A673 (cell line): ENCODE measurements around the gene EIF4ENIF1. TPM values are rescaled to one million over a fixed set of nuclear protein-coding genes. Genes with fewer than 3 reads are reported as not detected.
A peak's percentile ranks its signal among the peaks of the same experiment; 100 is the strongest.

ENCODE experiments used
- Bru-seq: library from RNA; stranded (reverse); fragments of 400-500 nt; gene quantifications from one replicate; lab custom pipeline; 2021; lab: Mats Ljungman, UMichigan
- BruChase-seq, 2 experiments: library from RNA; stranded (reverse); fragments of 400-500 nt; gene quantifications; one replicate each; lab custom pipeline; 2021; lab: Mats Ljungman, UMichigan
- BruUV-seq: library from RNA; stranded (reverse); fragments of 400-500 nt; replicated peaks from 2 replicates; lab custom pipeline; 2021; lab: Mats Ljungman, UMichigan
- CTCF ChIA-PET: fragments of 300-600 bp; sonication (Branson Sonifier 250); formaldehyde crosslinking; loops from one replicate; lab custom pipeline; 2022; ENCODE audit warnings: antibody characterized with exemption; lab: Charles Lee
- POLR2A ChIA-PET: fragments of 300-600 bp; sonication (Branson Sonifier 250); formaldehyde crosslinking; loops from one replicate; lab custom pipeline; 2022; ENCODE audit warnings: antibody characterized with exemption; ENCODE audit not compliant: low non-redundant PET; lab: Charles Lee
- DNase-seq: peaks from one replicate; pipeline ENCODE4 v3.0.0-alpha.2; 2015; ENCODE audit warnings: low spot score
- H3K27ac ChIP-seq: fragments of 200-600 bp; sonication (generic); 2 replicates; pipeline ENCODE4 v1.5.1; 2016; ENCODE audit warnings: mixed run types, low read depth, mild to moderate bottlenecking, mixed read lengths, antibody characterized with exemption, low read length; ENCODE audit not compliant: poor library complexity, severe bottlenecking
- H3K27me3 ChIP-seq: fragments of 200-600 bp; sonication (generic); replicated peaks from 2 replicates; pipeline ENCODE4 v1.6.1; 2017; ENCODE audit warnings: mixed run types, low read depth, mild to moderate bottlenecking, mixed read lengths, antibody characterized with exemption, low read length; ENCODE audit not compliant: insufficient read depth, poor library complexity
- H3K36me3 ChIP-seq: fragments of 200-600 bp; sonication (generic); 2 replicates; pipeline ENCODE4 v1.6.1; 2016; ENCODE audit warnings: mixed run types, mild to moderate bottlenecking, mixed read lengths, antibody characterized with exemption, low read length; ENCODE audit not compliant: insufficient read depth, poor library complexity, severe bottlenecking
- H3K4me1 ChIP-seq: fragments of 200-600 bp; sonication (generic); 2 replicates; pipeline ENCODE4 v1.6.1; 2017; ENCODE audit warnings: mixed run types, mild to moderate bottlenecking, mixed read lengths, antibody characterized with exemption, low read length; ENCODE audit not compliant: insufficient read depth, poor library complexity, severe bottlenecking
- H3K4me3 ChIP-seq: fragments of 200-600 bp; sonication (generic); 2 replicates; pipeline ENCODE4 v1.5.1; 2016; ENCODE audit warnings: low read depth, mixed run types, mild to moderate bottlenecking, mixed read lengths, low read length; ENCODE audit not compliant: poor library complexity, severe bottlenecking
- H3K9me3 ChIP-seq: fragments of 200-600 bp; sonication (generic); 2 replicates; pipeline ENCODE4 v1.6.1; 2016; ENCODE audit warnings: mixed run types, low read depth, mild to moderate bottlenecking, mixed read lengths, antibody characterized with exemption, low read length; ENCODE audit not compliant: poor library complexity, severe bottlenecking
- CTCF ChIP-seq: fragments of 300-800, 200-600 bp; sonication (generic); conservative IDR thresholded peaks from 2 replicates; pipeline ENCODE4 v1.5.1; 2017; ENCODE audit warnings: low read depth, mild to moderate bottlenecking, antibody characterized with exemption, low read length, moderate library complexity, mixed read lengths
- EZH2 ChIP-seq: fragments of 200-600 bp; sonication (generic); IDR thresholded peaks from 2 replicates; pipeline ENCODE4 v1.6.1; 2017; ENCODE audit warnings: borderline replicate concordance, low read depth, mild to moderate bottlenecking, mixed read lengths, antibody characterized with exemption, low read length; ENCODE audit not compliant: poor library complexity, severe bottlenecking
- intact Hi-C: fragments of 100-400 bp; cut with micrococcal nuclease; formaldehyde crosslinking; loops from one replicate; pipeline ENCODE4 v1.10.0; 2022; ENCODE audit not compliant: unreplicated experiment
- long read RNA-seq: library from polyadenylated mRNA; stranded (forward); transcript quantifications from one replicate; pipeline ENCODE4 v2.0.0, GENCODE V29; 2022
- total RNA-seq: library from RNA; stranded (reverse); gene quantifications from 2 replicates; pipeline ENCODE4 v1.2.3, GENCODE V29; 2021

Gene EIF4ENIF1, protein sequence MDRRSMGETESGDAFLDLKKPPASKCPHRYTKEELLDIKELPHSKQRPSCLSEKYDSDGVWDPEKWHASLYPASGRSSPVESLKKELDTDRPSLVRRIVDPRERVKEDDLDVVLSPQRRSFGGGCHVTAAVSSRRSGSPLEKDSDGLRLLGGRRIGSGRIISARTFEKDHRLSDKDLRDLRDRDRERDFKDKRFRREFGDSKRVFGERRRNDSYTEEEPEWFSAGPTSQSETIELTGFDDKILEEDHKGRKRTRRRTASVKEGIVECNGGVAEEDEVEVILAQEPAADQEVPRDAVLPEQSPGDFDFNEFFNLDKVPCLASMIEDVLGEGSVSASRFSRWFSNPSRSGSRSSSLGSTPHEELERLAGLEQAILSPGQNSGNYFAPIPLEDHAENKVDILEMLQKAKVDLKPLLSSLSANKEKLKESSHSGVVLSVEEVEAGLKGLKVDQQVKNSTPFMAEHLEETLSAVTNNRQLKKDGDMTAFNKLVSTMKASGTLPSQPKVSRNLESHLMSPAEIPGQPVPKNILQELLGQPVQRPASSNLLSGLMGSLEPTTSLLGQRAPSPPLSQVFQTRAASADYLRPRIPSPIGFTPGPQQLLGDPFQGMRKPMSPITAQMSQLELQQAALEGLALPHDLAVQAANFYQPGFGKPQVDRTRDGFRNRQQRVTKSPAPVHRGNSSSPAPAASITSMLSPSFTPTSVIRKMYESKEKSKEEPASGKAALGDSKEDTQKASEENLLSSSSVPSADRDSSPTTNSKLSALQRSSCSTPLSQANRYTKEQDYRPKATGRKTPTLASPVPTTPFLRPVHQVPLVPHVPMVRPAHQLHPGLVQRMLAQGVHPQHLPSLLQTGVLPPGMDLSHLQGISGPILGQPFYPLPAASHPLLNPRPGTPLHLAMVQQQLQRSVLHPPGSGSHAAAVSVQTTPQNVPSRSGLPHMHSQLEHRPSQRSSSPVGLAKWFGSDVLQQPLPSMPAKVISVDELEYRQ
- total RNA-seq, result 47.7 and 55.5 TPM in 2 replicates
- Bru-seq, nascent RNA, result percentile 79 among the genes with signal in this experiment
- BruChase-seq, experiment 1, labeled RNA remaining after a 2-hour chase, result percentile 76 among the genes with signal in this experiment
- BruChase-seq, experiment 2, labeled RNA remaining after a 6-hour chase, result percentile 77 among the genes with signal in this experiment
- long read RNA-seq, transcript EIF4ENIF1-201 (19 exons, 3,544 nt), result major isoform, 21 of 79 reads
- long read RNA-seq, partial matches to known transcripts, result 28 of 79 reads
- long read RNA-seq, other reads (novel, unspliced or antisense), result 29 of 79 reads

DNA sequence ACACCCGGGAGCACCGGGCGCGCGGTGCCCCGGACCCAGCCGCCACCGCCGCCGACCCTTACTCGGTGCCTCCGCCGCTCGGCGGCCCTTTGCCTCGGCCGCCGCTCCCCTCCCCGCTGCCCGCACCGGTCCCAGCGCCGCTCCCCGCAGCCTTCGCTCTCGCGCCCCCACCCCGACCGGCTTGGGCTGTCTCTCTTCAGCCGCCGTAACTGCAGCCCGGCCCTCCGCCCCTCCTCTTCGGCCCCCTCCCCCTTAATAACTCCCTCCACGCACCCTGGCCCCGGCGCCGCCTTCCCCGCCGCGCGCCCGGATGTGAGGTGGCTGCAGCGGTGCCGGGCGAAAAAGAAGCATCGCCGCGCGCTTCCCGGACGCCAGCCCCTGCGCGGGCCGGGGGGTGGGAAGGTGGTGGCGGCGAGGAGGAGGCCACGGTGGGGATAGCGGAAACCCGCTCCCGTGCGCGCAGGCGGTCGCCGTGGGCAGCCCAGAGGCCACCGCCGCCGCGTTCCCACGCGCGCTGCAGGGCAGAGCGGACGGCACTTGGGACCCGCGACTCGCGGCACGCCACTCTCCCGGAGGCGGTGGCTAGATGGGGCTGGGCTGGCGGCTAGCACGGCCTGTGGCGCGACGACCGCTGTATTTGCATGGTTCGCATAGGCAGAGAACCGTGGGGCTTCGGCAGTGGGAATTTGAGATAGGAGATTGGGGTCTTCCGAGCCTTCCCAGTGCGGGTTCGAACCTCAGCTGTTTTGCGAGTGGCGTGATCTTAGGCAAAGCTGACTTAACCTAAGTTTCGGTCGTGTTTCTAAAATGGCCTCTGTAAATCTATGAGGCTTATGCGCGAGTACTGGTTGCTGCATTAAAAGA is at the start of gene EIF4ENIF1:
EIF4ENIF1 (minus strand) TSS at position 211 of the 864 bp plus-strand sequence. CDS start 1,124 bp downstream, outside the sequence.
- ChIA-PET POLR2A (no interaction called here), CTCF (interaction anchor here (0.5 to 0.6 kb wide), 2 partner anchors 11 to 103 kb away, joined by 3 to 5 read pairs; no protein-coding TSS in a partner anchor)
- Histone ChIP-seq H3K4me1 (peaks cover 10% of the 10 kb centered on the region), H3K27ac (peak within 1 kb of the TSS; percentile 98), H3K9me3 (no peaks in the 10 kb centered on the region), H3K36me3 (peaks cover 25% of the 10 kb centered on the region), H3K27me3 (no peaks in the 10 kb centered on the region), H3K4me3 (peak within 1 kb of the TSS; percentile 73)
- no TSS peak for BruUV-seq
- TF ChIP-seq EZH2, result no peak
- no peak for TF ChIP-seq CTCF
- intact Hi-C loops, result no loop called here
- DNase-seq, result peak; percentile 94

DNA sequence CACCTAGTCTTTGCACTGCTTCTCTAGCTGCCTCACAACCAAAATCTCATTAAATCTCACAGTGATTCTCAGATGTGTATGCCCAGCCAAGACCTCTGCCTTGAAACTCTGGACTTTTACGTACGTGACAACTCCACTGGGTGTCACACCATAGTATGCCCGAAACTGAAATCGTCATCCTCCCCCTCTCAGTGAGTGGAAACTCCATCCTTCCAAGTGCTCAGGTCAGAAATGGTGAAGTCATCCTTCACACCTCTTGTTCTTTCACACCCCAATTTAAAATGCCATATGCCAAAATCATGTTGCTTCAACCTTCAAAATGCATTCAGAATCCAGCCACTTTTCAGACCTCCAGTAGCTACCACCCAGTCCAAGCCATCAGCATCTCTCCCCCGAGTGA is 49.2 kb upstream of the EIF4ENIF1 start:
- ChIA-PET CTCF (no interaction called here), POLR2A (no interaction called here)
- Histone ChIP-seq H3K4me1 (no peaks in the 10 kb centered on the region), H3K27me3 (no peaks in the 10 kb centered on the region), H3K27ac (no peak overlapping the region), H3K36me3 (no peaks in the 10 kb centered on the region), H3K9me3 (no peaks in the 10 kb centered on the region), H3K4me3 (no peak overlapping the region)
- DNase-seq, result no peak
- intact Hi-C loops, result no loop called here
- BruUV-seq, result no TSS peak
- no peak for TF ChIP-seq EZH2
- no peak for TF ChIP-seq CTCF
